WTC11 (cell line): ENCODE data around the gene PBX3. TPM values are rescaled to one million over a fixed set of nuclear protein-coding genes. Genes with fewer than 3 reads are reported as not detected.

Experiments
- ATAC-seq: fragments of 200-7000 bp; cut with Tn5 transposase; 2 replicates; pipeline ENCODE4 v1.10.0; 2021; ENCODE audit warnings: mild to moderate bottlenecking, moderate library complexity
- CTCF ChIA-PET: fragments of 300-600 bp; sonication (Branson Sonifier 250); formaldehyde crosslinking; loops from one replicate; lab custom pipeline; 2021; ENCODE audit warnings: antibody characterized with exemption; lab: Charles Lee
- POLR2A ChIA-PET: fragments of 350-600 bp; sonication (Branson Sonifier 250); formaldehyde crosslinking; loops from one replicate; lab custom pipeline; 2021; ENCODE audit warnings: antibody characterized with exemption; lab: Charles Lee
- DNase-seq: peaks from one replicate; pipeline ENCODE4 v3.0.0; 2021; ENCODE audit warnings: low spot score
- H3K27ac Mint-ChIP-seq: 2 replicates; pipeline ENCODE4 v1.8.0; 2021; ENCODE audit warnings: mixed read lengths
- H3K27me3 Mint-ChIP-seq: 2 replicates; pipeline ENCODE4 v1.8.0; 2021; ENCODE audit warnings: low read depth, mild to moderate bottlenecking, moderate library complexity, mixed read lengths
- H3K36me3 Mint-ChIP-seq: 2 replicates; pipeline ENCODE4 v1.8.0; 2021; ENCODE audit warnings: mixed read lengths
- H3K4me1 Mint-ChIP-seq: 2 replicates; pipeline ENCODE4 v1.8.0; 2022; ENCODE audit warnings: mixed read lengths
- H3K4me3 Mint-ChIP-seq: 2 replicates; pipeline ENCODE4 v1.8.0; 2021; ENCODE audit warnings: mild to moderate bottlenecking, moderate library complexity, mixed read lengths
- H3K9me3 Mint-ChIP-seq: 2 replicates; pipeline ENCODE4 v1.8.0; 2021; ENCODE audit warnings: mixed read lengths
- E2F1 ChIP-seq: sonication (generic); formaldehyde crosslinking; IDR thresholded peaks from 2 replicates; pipeline ENCODE4 v1.8.0; 2022; ENCODE audit warnings: mild to moderate bottlenecking, missing genetic modification reagents
- ERG ChIP-seq: fragments of 250-450 bp; sonication (Bioruptor Pico); IDR thresholded peaks from 2 replicates; pipeline ENCODE4 v1.8.0; 2021; ENCODE audit warnings: mild to moderate bottlenecking
- GABPB1 ChIP-seq: sonication (generic); formaldehyde crosslinking; IDR thresholded peaks from 2 replicates; pipeline ENCODE4 v1.8.1; 2023; ENCODE audit warnings: mild to moderate bottlenecking, missing genetic modification reagents
- GRHL2 ChIP-seq: fragments of 250-450 bp; sonication (Bioruptor Pico); IDR thresholded peaks from 2 replicates; pipeline ENCODE4 v1.8.0; 2022; ENCODE audit warnings: mild to moderate bottlenecking, moderate library complexity; ENCODE audit not compliant: insufficient replicate concordance, severe bottlenecking
- HMGXB4 ChIP-seq: sonication (generic); formaldehyde crosslinking; IDR thresholded peaks from 2 replicates; pipeline ENCODE4 v1.8.1; 2023; ENCODE audit warnings: mild to moderate bottlenecking, moderate library complexity, missing genetic modification reagents
- MXD4 ChIP-seq: fragments of 250-450 bp; sonication (Bioruptor Pico); IDR thresholded peaks from 2 replicates; pipeline ENCODE4 v1.8.0; 2021; ENCODE audit warnings: mild to moderate bottlenecking, moderate library complexity, borderline replicate concordance
- NFATC4 ChIP-seq: fragments of 250-450 bp; sonication (Bioruptor Pico); IDR thresholded peaks from 2 replicates; pipeline ENCODE4 v1.9.0; 2021; ENCODE audit warnings: mild to moderate bottlenecking
- NR3C1 ChIP-seq: sonication (generic); formaldehyde crosslinking; conservative IDR thresholded peaks from 2 replicates; pipeline ENCODE4 v1.8.1; 2023; ENCODE audit warnings: low read depth, mild to moderate bottlenecking, missing genetic modification reagents
- RELA ChIP-seq: sonication (generic); formaldehyde crosslinking; IDR thresholded peaks from 2 replicates; pipeline ENCODE4 v1.8.1; 2022; ENCODE audit warnings: missing genetic modification reagents, mild to moderate bottlenecking, borderline replicate concordance
- STAT6 ChIP-seq: sonication (generic); formaldehyde crosslinking; conservative IDR thresholded peaks from 2 replicates; pipeline ENCODE4 v1.8.1; 2023; ENCODE audit warnings: mild to moderate bottlenecking, low read depth, missing genetic modification reagents, moderate library complexity
- TCF7 ChIP-seq: sonication (generic); formaldehyde crosslinking; IDR thresholded peaks from 2 replicates; pipeline ENCODE4 v1.8.0; 2022; ENCODE audit warnings: mild to moderate bottlenecking, low read depth, missing genetic modification reagents, moderate library complexity
- TEAD1 ChIP-seq: sonication (generic); formaldehyde crosslinking; IDR thresholded peaks from 2 replicates; pipeline ENCODE4 v1.8.0; 2022; ENCODE audit warnings: mild to moderate bottlenecking, missing genetic modification reagents
- USF2 ChIP-seq: sonication (generic); formaldehyde crosslinking; IDR thresholded peaks from 2 replicates; pipeline ENCODE4 v1.8.1; 2023; ENCODE audit warnings: mild to moderate bottlenecking, missing genetic modification reagents, moderate library complexity
- ZNF396 ChIP-seq: fragments of 250-450 bp; sonication (Bioruptor Pico); IDR thresholded peaks from 2 replicates; pipeline ENCODE4 v1.8.0; 2021; ENCODE audit warnings: mild to moderate bottlenecking, moderate library complexity, borderline replicate concordance
- ZNF416 ChIP-seq: fragments of 250-450 bp; sonication (Bioruptor Pico); IDR thresholded peaks from 2 replicates; pipeline ENCODE4 v1.9.0; 2021; ENCODE audit warnings: mild to moderate bottlenecking, inconsistent platforms
- ZNF512 ChIP-seq: sonication (generic); formaldehyde crosslinking; IDR thresholded peaks from 2 replicates; pipeline ENCODE4 v1.8.1; 2022; ENCODE audit warnings: missing genetic modification reagents, borderline replicate concordance
- total RNA-seq: library from RNA; stranded (reverse); gene quantifications from 3 replicates; pipeline ENCODE4 v1.2.3, GENCODE V29; 2021

Gene PBX3
- total RNA-seq, 1 experiment from 2014 or later, result 48.5 TPM

- no peak for TF ChIP-seq ERG (CRISPR knock-in tag)
- TF ChIP-seq E2F1 (CRISPR knock-in tag), result no peak
- TF ChIP-seq ZNF396 (CRISPR knock-in tag), result no peak
- no peak for TF ChIP-seq STAT6
- no peak for TF ChIP-seq HMGXB4 (CRISPR knock-in tag)
- TF ChIP-seq USF2 (CRISPR knock-in tag), result no peak
- no peak for TF ChIP-seq TEAD1
- TF ChIP-seq RELA, result no peak
- no peak for TF ChIP-seq ZNF416
- TF ChIP-seq NR3C1, result no peak
- TF ChIP-seq GRHL2 (CRISPR knock-in tag), result no peak
- TF ChIP-seq MXD4, result no peak
- TF ChIP-seq NFATC4 (CRISPR knock-in tag), result no peak
Measured at GRCh38 chr9:125890826-125891225, 143.7 kb downstream of the PBX3 start (continued).

- POLR2A ChIA-PET, result no interaction called here
- CTCF ChIA-PET, result no interaction called here
Measured at GRCh38 chr9:125893277-125893676, 146.1 kb downstream of the PBX3 start.

More at GRCh38 chr9:125893277-125893676, 146.1 kb downstream of the PBX3 start:
- no peak overlapping the region for H3K27ac Mint-ChIP-seq
- no peak overlapping the region for H3K4me3 Mint-ChIP-seq
- H3K9me3 Mint-ChIP-seq, result no peaks in the 10 kb centered on the region
- H3K4me1 Mint-ChIP-seq, result peaks cover 76% of the 10 kb centered on the region
- H3K27me3 Mint-ChIP-seq, result no peaks in the 10 kb centered on the region; the same call in 1 of the 2 replicates
- TF ChIP-seq GABPB1 (no peak), ZNF512 (CRISPR knock-in tag) (no peak), TCF7 (CRISPR knock-in tag) (no peak)
- no peak for DNase-seq
- no peak for ATAC-seq
- H3K36me3 Mint-ChIP-seq, result no peaks in the 10 kb centered on the region
